Neural progenitor cell (in vitro differentiated cells): ENCODE measurements around the gene PRKAB1.

Source experiments
- EZH2phosphoT487 ChIP-seq: fragments of 200-600 bp; sonication (generic); IDR thresholded peaks from 2 replicates; pipeline ENCODE4 v1.6.1; 2017; ENCODE audit warnings: antibody characterized with exemption
- TF ChIP-seq, protein P1 (sequence below): fragments of 200-600 bp; sonication (generic); IDR thresholded peaks from 2 replicates; pipeline ENCODE4 v1.5.1; 2017; ENCODE audit warnings: antibody characterized with exemption, mild to moderate bottlenecking

DNA sequence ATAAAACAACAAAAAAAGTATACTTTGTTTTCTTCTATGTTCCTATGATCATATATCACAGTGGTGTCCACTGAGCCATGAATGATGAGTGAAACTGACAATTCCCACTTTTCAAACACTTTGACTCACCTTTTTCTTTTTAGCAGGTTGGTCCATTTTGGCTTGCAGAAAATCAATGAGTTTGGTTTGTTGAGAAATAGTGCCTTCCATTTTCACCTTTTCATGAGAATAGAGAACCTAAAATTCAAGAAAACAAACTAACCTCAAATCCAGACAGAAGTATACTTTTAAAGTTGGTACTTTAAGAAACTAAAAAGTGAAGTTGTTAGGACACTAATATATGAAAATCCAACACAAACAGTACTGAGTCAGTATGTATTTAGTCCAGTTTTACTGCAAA, 52.4 kb downstream of the PRKAB1 start:
- TF ChIP-seq, protein P1, sequence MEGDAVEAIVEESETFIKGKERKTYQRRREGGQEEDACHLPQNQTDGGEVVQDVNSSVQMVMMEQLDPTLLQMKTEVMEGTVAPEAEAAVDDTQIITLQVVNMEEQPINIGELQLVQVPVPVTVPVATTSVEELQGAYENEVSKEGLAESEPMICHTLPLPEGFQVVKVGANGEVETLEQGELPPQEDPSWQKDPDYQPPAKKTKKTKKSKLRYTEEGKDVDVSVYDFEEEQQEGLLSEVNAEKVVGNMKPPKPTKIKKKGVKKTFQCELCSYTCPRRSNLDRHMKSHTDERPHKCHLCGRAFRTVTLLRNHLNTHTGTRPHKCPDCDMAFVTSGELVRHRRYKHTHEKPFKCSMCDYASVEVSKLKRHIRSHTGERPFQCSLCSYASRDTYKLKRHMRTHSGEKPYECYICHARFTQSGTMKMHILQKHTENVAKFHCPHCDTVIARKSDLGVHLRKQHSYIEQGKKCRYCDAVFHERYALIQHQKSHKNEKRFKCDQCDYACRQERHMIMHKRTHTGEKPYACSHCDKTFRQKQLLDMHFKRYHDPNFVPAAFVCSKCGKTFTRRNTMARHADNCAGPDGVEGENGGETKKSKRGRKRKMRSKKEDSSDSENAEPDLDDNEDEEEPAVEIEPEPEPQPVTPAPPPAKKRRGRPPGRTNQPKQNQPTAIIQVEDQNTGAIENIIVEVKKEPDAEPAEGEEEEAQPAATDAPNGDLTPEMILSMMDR, result no peak
- TF ChIP-seq EZH2phosphoT487, result no peak
